K562 (cell line): ENCODE measurements around the gene TFAP2E. TPM values are rescaled to one million over a fixed set of nuclear protein-coding genes. Genes with fewer than 3 reads are reported as not detected.

Source experiments
- ELF2 ChIP-seq: fragments of 250-450 bp; sonication (Bioruptor Pico); IDR thresholded peaks from 2 replicates; pipeline ENCODE4 v1.5.0; 2021; ENCODE audit warnings: mild to moderate bottlenecking
- MYC ChIP-seq, 2 experiments: fragments of 250-450 bp in 1 of 2; sonication (Bioruptor Pico) in 1 of 2; IDR thresholded peaks; 2 replicates each; pipeline versions ENCODE4 v1.5.1 to v1.6.1; 2012 to 2021; ENCODE audit warnings: low read depth in 2 of 2, borderline replicate concordance in 1 of 2, improper control_type of control experiment in 1 of 2, low read length in 1 of 2, mild to moderate bottlenecking in 1 of 2, moderate library complexity in 1 of 2
- PRMT5 ChIP-seq: sonication (generic); formaldehyde crosslinking; IDR thresholded peaks from 2 replicates; pipeline ENCODE4 v1.5.0; 2020; ENCODE audit warnings: missing genetic modification reagents
- RFX7 ChIP-seq: fragments of 250-450 bp; sonication (Bioruptor Pico); IDR thresholded peaks from 2 replicates; pipeline ENCODE4 v1.5.1; 2021; ENCODE audit warnings: mild to moderate bottlenecking
- STAT5B ChIP-seq: fragments of 250-450 bp; sonication (Bioruptor Pico); IDR thresholded peaks from 2 replicates; pipeline ENCODE4 v1.8.0; 2021; ENCODE audit warnings: mild to moderate bottlenecking, inconsistent platforms
- TCF3 ChIP-seq: sonication (generic); formaldehyde crosslinking; IDR thresholded peaks from 2 replicates; pipeline ENCODE4 v1.4.0; 2020; ENCODE audit warnings: mild to moderate bottlenecking, missing genetic modification reagents
- TEAD2 ChIP-seq: fragments of 450-650 bp; IDR thresholded peaks from 2 replicates; pipeline ENCODE4 v1.6.1; 2016; ENCODE audit warnings: missing genetic modification characterization, control low read depth, missing compliant biosample characterization
- ZFPM2 ChIP-seq: fragments of 250-450 bp; sonication (Bioruptor Pico); IDR thresholded peaks from 2 replicates; pipeline ENCODE4 v1.5.1; 2022; ENCODE audit warnings: mild to moderate bottlenecking
- ZNF134 ChIP-seq: fragments of 250-450 bp; sonication (Bioruptor Pico); conservative IDR thresholded peaks from 2 replicates; pipeline ENCODE4 v1.4.0; 2020
- ZNF384 ChIP-seq: IDR thresholded peaks from 2 replicates; pipeline ENCODE4 v1.6.1; 2012; ENCODE audit warnings: low read depth, low read length, improper control_type of control experiment
- ZNF41 ChIP-seq: fragments of 250-450 bp; sonication (Bioruptor Pico); conservative IDR thresholded peaks from 2 replicates; pipeline ENCODE4 v1.4.0; 2020; ENCODE audit warnings: mild to moderate bottlenecking
- polyA plus RNA-seq, 8 experiments: library from polyadenylated mRNA; depleted of rRNA in 4 of 8; stranded (reverse) in 5 of 8; unstranded in 3 of 8; fragments of >200 nt; fragmentation: Nextera tagmentation in 2 of 8; fragmentation: Illumina TruSeq in 1 of 8; extraction: Ambion mirVana in 2 of 8; extraction: Trizol in 1 of 8; gene quantifications; 2 replicates each; pipeline versions ENCODE4 v1.2.1 to v1.2.3, GENCODE V29; 2011 to 2014; ENCODE audit warnings: inconsistent platforms in 1 of 8, missing spikeins in 1 of 8
- total RNA-seq, 7 experiments: library from RNA; depleted of rRNA in 6 of 7; stranded (reverse); fragments of >200 nt in 6 of 7; fragmentation: Illumina TruSeq in 2 of 7; extraction: Trizol in 2 of 7; gene quantifications; 2 replicates each; pipeline versions ENCODE4 v1.2.1 to v1.2.3, GENCODE V29; 2011 to 2021; ENCODE audit warnings: low replicate concordance in 1 of 7
- TF ChIP-seq, protein P1 (sequence below): sonication (generic); formaldehyde crosslinking; IDR thresholded peaks from 2 replicates; pipeline ENCODE4 v1.8.0; 2022; ENCODE audit warnings: mild to moderate bottlenecking, missing genetic modification reagents
- TF ChIP-seq, protein P2 (sequence below): fragments of 450-650 bp; IDR thresholded peaks from 2 replicates; pipeline ENCODE4 v1.6.1; 2016; ENCODE audit warnings: mild to moderate bottlenecking, moderate library complexity
- TF ChIP-seq, protein P3 (sequence below): fragments of 250-450 bp; sonication (Bioruptor Pico); IDR thresholded peaks from 2 replicates; pipeline ENCODE4 v1.4.0; 2020; ENCODE audit warnings: mild to moderate bottlenecking, moderate library complexity

TFAP2E gene
- total and polyA plus RNA-seq, 9 of the 15 experiments (the other 6 are each of a cell fraction or from before 2014, with no cell fraction given): 0.03 to 0.11 (median 0.07) TPM; not detected in 4

- TF ChIP-seq, protein P1, sequence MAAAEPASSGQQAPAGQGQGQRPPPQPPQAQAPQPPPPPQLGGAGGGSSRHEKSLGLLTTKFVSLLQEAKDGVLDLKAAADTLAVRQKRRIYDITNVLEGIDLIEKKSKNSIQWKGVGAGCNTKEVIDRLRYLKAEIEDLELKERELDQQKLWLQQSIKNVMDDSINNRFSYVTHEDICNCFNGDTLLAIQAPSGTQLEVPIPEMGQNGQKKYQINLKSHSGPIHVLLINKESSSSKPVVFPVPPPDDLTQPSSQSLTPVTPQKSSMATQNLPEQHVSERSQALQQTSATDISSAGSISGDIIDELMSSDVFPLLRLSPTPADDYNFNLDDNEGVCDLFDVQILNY: no peak
- TF ChIP-seq RFX7 (CRISPR knock-in tag): no peak
- no peak for TF ChIP-seq ELF2 (CRISPR knock-in tag)
- TF ChIP-seq TEAD2 (tag): no peak
- TF ChIP-seq, protein P2, sequence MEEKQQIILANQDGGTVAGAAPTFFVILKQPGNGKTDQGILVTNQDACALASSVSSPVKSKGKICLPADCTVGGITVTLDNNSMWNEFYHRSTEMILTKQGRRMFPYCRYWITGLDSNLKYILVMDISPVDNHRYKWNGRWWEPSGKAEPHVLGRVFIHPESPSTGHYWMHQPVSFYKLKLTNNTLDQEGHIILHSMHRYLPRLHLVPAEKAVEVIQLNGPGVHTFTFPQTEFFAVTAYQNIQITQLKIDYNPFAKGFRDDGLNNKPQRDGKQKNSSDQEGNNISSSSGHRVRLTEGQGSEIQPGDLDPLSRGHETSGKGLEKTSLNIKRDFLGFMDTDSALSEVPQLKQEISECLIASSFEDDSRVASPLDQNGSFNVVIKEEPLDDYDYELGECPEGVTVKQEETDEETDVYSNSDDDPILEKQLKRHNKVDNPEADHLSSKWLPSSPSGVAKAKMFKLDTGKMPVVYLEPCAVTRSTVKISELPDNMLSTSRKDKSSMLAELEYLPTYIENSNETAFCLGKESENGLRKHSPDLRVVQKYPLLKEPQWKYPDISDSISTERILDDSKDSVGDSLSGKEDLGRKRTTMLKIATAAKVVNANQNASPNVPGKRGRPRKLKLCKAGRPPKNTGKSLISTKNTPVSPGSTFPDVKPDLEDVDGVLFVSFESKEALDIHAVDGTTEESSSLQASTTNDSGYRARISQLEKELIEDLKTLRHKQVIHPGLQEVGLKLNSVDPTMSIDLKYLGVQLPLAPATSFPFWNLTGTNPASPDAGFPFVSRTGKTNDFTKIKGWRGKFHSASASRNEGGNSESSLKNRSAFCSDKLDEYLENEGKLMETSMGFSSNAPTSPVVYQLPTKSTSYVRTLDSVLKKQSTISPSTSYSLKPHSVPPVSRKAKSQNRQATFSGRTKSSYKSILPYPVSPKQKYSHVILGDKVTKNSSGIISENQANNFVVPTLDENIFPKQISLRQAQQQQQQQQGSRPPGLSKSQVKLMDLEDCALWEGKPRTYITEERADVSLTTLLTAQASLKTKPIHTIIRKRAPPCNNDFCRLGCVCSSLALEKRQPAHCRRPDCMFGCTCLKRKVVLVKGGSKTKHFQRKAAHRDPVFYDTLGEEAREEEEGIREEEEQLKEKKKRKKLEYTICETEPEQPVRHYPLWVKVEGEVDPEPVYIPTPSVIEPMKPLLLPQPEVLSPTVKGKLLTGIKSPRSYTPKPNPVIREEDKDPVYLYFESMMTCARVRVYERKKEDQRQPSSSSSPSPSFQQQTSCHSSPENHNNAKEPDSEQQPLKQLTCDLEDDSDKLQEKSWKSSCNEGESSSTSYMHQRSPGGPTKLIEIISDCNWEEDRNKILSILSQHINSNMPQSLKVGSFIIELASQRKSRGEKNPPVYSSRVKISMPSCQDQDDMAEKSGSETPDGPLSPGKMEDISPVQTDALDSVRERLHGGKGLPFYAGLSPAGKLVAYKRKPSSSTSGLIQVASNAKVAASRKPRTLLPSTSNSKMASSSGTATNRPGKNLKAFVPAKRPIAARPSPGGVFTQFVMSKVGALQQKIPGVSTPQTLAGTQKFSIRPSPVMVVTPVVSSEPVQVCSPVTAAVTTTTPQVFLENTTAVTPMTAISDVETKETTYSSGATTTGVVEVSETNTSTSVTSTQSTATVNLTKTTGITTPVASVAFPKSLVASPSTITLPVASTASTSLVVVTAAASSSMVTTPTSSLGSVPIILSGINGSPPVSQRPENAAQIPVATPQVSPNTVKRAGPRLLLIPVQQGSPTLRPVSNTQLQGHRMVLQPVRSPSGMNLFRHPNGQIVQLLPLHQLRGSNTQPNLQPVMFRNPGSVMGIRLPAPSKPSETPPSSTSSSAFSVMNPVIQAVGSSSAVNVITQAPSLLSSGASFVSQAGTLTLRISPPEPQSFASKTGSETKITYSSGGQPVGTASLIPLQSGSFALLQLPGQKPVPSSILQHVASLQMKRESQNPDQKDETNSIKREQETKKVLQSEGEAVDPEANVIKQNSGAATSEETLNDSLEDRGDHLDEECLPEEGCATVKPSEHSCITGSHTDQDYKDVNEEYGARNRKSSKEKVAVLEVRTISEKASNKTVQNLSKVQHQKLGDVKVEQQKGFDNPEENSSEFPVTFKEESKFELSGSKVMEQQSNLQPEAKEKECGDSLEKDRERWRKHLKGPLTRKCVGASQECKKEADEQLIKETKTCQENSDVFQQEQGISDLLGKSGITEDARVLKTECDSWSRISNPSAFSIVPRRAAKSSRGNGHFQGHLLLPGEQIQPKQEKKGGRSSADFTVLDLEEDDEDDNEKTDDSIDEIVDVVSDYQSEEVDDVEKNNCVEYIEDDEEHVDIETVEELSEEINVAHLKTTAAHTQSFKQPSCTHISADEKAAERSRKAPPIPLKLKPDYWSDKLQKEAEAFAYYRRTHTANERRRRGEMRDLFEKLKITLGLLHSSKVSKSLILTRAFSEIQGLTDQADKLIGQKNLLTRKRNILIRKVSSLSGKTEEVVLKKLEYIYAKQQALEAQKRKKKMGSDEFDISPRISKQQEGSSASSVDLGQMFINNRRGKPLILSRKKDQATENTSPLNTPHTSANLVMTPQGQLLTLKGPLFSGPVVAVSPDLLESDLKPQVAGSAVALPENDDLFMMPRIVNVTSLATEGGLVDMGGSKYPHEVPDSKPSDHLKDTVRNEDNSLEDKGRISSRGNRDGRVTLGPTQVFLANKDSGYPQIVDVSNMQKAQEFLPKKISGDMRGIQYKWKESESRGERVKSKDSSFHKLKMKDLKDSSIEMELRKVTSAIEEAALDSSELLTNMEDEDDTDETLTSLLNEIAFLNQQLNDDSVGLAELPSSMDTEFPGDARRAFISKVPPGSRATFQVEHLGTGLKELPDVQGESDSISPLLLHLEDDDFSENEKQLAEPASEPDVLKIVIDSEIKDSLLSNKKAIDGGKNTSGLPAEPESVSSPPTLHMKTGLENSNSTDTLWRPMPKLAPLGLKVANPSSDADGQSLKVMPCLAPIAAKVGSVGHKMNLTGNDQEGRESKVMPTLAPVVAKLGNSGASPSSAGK: 0 out of 2 replicates have a peak, but pooled peaks have one; percentile 41
- TF ChIP-seq ZFPM2 (CRISPR knock-in tag): no peak
- TF ChIP-seq ZNF384: no peak
- TF ChIP-seq ZNF41 (CRISPR knock-in tag): no peak
- peak; percentile 61; the same call in 1 of the 2 replicates for TF ChIP-seq MYC (IDR thresholded peaks at IDR 0.05; ENCODE audit: low read depth, low read length)
- no peak for TF ChIP-seq MYC (CRISPR knock-in tag; IDR thresholded peaks at IDR 0.05; ENCODE audit: borderline replicate concordance, low read depth)
- TF ChIP-seq TCF3 (CRISPR knock-in tag): no peak
- TF ChIP-seq, protein P3, sequence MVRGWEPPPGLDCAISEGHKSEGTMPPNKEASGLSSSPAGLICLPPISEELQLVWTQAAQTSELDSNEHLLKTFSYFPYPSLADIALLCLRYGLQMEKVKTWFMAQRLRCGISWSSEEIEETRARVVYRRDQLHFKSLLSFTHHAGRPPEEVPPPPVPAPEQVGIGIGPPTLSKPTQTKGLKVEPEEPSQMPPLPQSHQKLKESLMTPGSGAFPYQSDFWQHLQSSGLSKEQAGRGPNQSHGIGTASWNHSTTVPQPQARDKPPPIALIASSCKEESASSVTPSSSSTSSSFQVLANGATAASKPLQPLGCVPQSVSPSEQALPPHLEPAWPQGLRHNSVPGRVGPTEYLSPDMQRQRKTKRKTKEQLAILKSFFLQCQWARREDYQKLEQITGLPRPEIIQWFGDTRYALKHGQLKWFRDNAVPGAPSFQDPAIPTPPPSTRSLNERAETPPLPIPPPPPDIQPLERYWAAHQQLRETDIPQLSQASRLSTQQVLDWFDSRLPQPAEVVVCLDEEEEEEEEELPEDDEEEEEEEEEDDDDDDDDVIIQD (CRISPR knock-in tag): no peak
- no peak for TF ChIP-seq PRMT5 (CRISPR knock-in tag)
- TF ChIP-seq ZNF134 (CRISPR knock-in tag): no peak
- TF ChIP-seq STAT5B (CRISPR knock-in tag): no peak
Observed at GRCh38 chr1:35544976-35545375, 28.1 kb upstream of the TFAP2E start (continued).
